OCI-LY7 (cell line): ENCODE results near the gene METTL23. TPM values are rescaled to one million over a fixed set of nuclear protein-coding genes. Genes with fewer than 3 reads are reported as not detected.
A peak's percentile ranks its signal among the peaks of the same experiment; 100 is the strongest.

Experiments
- BruUV-seq: library from RNA; stranded (reverse); fragments of 400-500 nt; replicated peaks from 2 replicates; lab custom pipeline; 2021; lab: Mats Ljungman, UMichigan
- CTCF ChIA-PET: fragments of 300-600 bp; sonication (Branson Sonifier 250); formaldehyde crosslinking; loops from one replicate; lab custom pipeline; 2022; ENCODE audit warnings: antibody characterized with exemption; ENCODE audit not compliant: unreplicated experiment; lab: Charles Lee
- POLR2A ChIA-PET: fragments of 300-600 bp; sonication (Branson Sonifier 250); formaldehyde crosslinking; loops from one replicate; lab custom pipeline; 2022; ENCODE audit warnings: antibody characterized with exemption; lab: Charles Lee
- DNase-seq: peaks from one replicate; pipeline ENCODE4 v3.0.0-alpha.2; 2015; ENCODE audit warnings: low spot score
- H2AFZ ChIP-seq: fragments of 200-600 bp; sonication (generic), shearing (Covaris generic); 2 replicates; pipeline ENCODE4 v1.6.1; 2014; ENCODE audit warnings: mild to moderate bottlenecking, antibody characterized with exemption, low read length, moderate library complexity
- H3K27ac ChIP-seq: fragments of 200-600 bp; sonication (generic); 2 replicates; pipeline ENCODE4 v1.5.1; 2014; ENCODE audit warnings: mixed run types, low read depth, mild to moderate bottlenecking, moderate library complexity, low read length, inconsistent platforms; ENCODE audit not compliant: poor library complexity, severe bottlenecking
- H3K36me3 ChIP-seq: fragments of 200-600 bp; sonication (generic); 2 replicates; pipeline ENCODE4 v1.6.1; 2014; ENCODE audit warnings: mild to moderate bottlenecking, antibody characterized with exemption, low read length, moderate library complexity, mixed read lengths; ENCODE audit not compliant: insufficient read depth
- H3K4me1 ChIP-seq: fragments of 200-600 bp; sonication (generic); 2 replicates; pipeline ENCODE4 v1.5.1; 2014; ENCODE audit warnings: mild to moderate bottlenecking, low read length; ENCODE audit not compliant: insufficient read depth, poor library complexity, severe bottlenecking
- H3K4me2 ChIP-seq: fragments of 200-600 bp; sonication (generic); 2 replicates; pipeline ENCODE4 v1.6.1; 2014; ENCODE audit warnings: mild to moderate bottlenecking, low read length
- H3K4me3 ChIP-seq: fragments of 200-600 bp; sonication (generic); 2 replicates; pipeline ENCODE4 v1.5.1; 2014; ENCODE audit warnings: mild to moderate bottlenecking, low read depth, low read length; ENCODE audit not compliant: poor library complexity, severe bottlenecking
- H3K79me2 ChIP-seq: fragments of 200-600 bp; sonication (generic); 2 replicates; pipeline ENCODE4 v1.6.1; 2016; ENCODE audit warnings: low read depth, mild to moderate bottlenecking, low read length, moderate library complexity, mixed read lengths; ENCODE audit not compliant: insufficient read depth
- H3K9me2 ChIP-seq: fragments of 200-600 bp; sonication (generic); 2 replicates; pipeline ENCODE4 v1.6.1; 2016; ENCODE audit warnings: mild to moderate bottlenecking, low read length, mixed read lengths; ENCODE audit not compliant: insufficient read depth
- H3K9me3 ChIP-seq: fragments of 200-600 bp; sonication (generic); 2 replicates; pipeline ENCODE4 v1.6.1; 2014; ENCODE audit warnings: mild to moderate bottlenecking, mixed run types, low read length, mixed read lengths
- H4K20me1 ChIP-seq: fragments of 200-600 bp; sonication (generic); 2 replicates; pipeline ENCODE4 v1.6.1; 2014; ENCODE audit warnings: mild to moderate bottlenecking, antibody characterized with exemption, low read length, moderate library complexity, mixed read lengths; ENCODE audit not compliant: insufficient read depth
- CTCF ChIP-seq: fragments of 200-600 bp; sonication (generic); conservative IDR thresholded peaks from 2 replicates; pipeline ENCODE4 v1.5.1; 2014; ENCODE audit warnings: mild to moderate bottlenecking, antibody characterized with exemption, low read length, moderate library complexity, mixed read lengths
- EZH2phosphoT487 ChIP-seq: fragments of 200-600 bp; sonication (generic); IDR thresholded peaks from 2 replicates; pipeline ENCODE4 v1.6.1; 2018; ENCODE audit warnings: low read depth, borderline replicate concordance, mild to moderate bottlenecking, mixed run types, antibody characterized with exemption, low read length, moderate library complexity, mixed read lengths
- intact Hi-C: fragments of 100-400 bp; cut with micrococcal nuclease; formaldehyde crosslinking; loops from one replicate; pipeline ENCODE4 v1.10.0; 2022; ENCODE audit not compliant: unreplicated experiment
- total RNA-seq, 2 experiments: library from RNA; depleted of rRNA in 1 of 2; stranded (reverse); fragments of >200 nt in 1 of 2; shearing (Covaris generic) in 1 of 2; gene quantifications; 2 replicates each; pipeline ENCODE4 v1.2.3, GENCODE V29; 2014 to 2022

The METTL23 gene
- total RNA-seq, 2 experiments from 2014 or later = 82.7 to 93.7 TPM

DNA sequence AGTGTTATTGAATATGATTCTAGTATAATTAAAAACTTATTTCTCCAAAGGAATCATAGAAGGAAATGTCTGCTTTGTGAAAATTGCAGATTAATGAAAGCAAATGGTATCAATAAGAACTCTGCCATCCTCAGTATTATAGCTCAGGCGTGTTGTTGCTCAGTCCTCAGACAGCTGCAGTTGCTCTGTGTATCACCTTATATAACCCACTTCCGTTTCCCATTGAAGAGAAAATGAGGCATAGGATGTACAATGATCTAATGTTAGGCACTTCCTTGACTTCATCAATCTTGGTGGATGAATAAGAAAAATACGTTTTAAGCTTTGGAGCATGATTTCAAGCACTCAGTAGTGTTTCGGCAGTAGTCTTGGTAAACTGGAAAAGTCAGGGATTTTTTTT, 25.4 kb downstream of the METTL23 start:
- ChIA-PET CTCF (no interaction called here), POLR2A (interaction anchor here (0.5 to 1.4 kb wide), 5 partner anchors 9 to 230 kb away, joined by 3 to 5 read pairs (median 3); no protein-coding TSS in a partner anchor)
- intact Hi-C loops = no loop called here
- peak overlapping the region; percentile 67 for H3K4me2 ChIP-seq
- no TSS peak for BruUV-seq
- H4K20me1 ChIP-seq = no peaks in the 10 kb centered on the region
- H3K9me3 ChIP-seq = no peaks in the 10 kb centered on the region
- H3K4me3 ChIP-seq = peak overlapping the region; percentile 31
- peak overlapping the region; percentile 70 for H3K27ac ChIP-seq
- H3K36me3 ChIP-seq = peaks cover 75% of the 10 kb centered on the region
- peaks cover 28% of the 10 kb centered on the region for H3K4me1 ChIP-seq
- H3K79me2 ChIP-seq = no peaks in the 10 kb centered on the region; the same call in 1 of the 2 replicates
- no peaks in the 10 kb centered on the region for H3K9me2 ChIP-seq
- peak; percentile 84 for DNase-seq
- TF ChIP-seq EZH2phosphoT487 (no peak), CTCF (no peak)
- H2AFZ ChIP-seq = peak overlapping the region; percentile 4; the same call in 1 of the 2 replicates

DNA sequence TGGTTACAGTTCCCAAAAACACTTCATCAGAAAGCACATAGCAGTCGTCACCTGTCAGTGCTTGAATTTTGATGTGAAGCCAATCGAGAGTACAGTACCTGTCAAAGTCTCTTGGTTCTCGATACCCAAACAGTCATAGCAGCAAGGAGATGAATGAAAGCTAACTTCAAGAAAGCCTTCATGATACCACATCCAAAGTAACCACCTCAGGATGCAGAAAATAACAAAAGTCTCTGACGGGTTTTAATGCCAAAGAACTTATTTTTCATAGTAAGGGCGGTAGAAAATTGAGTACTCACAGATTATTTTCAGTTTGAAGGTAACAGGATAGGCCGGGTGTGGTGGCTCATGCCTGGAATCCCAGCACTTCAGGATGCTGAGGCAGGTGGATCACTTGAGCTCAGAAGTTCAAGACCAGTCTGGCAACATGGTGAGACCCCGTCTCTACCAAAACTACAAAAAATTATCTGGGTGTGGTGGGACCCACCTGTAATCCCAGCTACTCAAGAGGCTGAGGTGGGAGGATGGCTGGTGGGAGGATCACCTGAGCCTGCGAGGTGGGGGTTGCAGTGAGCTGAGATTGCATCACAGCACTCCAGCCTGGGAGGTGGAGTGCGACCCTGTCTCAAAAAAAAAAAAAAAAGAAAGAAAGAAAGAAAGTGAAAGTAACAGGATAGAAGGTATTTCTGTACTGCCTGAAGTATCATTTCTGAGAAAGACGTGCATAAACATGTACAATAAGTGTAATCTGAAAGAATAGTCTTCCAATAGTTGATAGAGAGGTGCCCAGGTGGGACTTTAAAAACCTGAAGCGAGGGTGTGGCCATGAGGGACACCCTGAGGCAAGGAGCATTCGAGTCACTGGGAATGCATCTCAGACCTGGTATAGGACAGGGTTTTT, 26.7 kb downstream of the METTL23 start:
- DNase-seq = peak; percentile 31
- Histone ChIP-seq H2AFZ (no peak overlapping the region), H3K9me3 (no peaks in the 10 kb centered on the region), H3K36me3 (peaks cover 76% of the 10 kb centered on the region), H3K4me3 (no peak overlapping the region), H3K4me1 (peaks cover 28% of the 10 kb centered on the region), H3K4me2 (peak overlapping the region; percentile 1), H3K9me2 (no peaks in the 10 kb centered on the region), H3K27ac (peak overlapping the region; percentile 70), H4K20me1 (no peaks in the 10 kb centered on the region), H3K79me2 (no peaks in the 10 kb centered on the region; the same call in 1 of the 2 replicates)
- ChIA-PET POLR2A (no interaction called here), CTCF (no interaction called here)
- BruUV-seq = no TSS peak
- no peak for TF ChIP-seq CTCF
- TF ChIP-seq EZH2phosphoT487 = no peak
- intact Hi-C loops = no loop called here
